Midbrain (tissue), 1 donor: ENCODE results near the gene EFCAB6.

Source experiments
- DNase-seq: peaks from one replicate; lab custom pipeline; 2025; lab: John Stamatoyannopoulos, UW

Gene EFCAB6

DNA sequence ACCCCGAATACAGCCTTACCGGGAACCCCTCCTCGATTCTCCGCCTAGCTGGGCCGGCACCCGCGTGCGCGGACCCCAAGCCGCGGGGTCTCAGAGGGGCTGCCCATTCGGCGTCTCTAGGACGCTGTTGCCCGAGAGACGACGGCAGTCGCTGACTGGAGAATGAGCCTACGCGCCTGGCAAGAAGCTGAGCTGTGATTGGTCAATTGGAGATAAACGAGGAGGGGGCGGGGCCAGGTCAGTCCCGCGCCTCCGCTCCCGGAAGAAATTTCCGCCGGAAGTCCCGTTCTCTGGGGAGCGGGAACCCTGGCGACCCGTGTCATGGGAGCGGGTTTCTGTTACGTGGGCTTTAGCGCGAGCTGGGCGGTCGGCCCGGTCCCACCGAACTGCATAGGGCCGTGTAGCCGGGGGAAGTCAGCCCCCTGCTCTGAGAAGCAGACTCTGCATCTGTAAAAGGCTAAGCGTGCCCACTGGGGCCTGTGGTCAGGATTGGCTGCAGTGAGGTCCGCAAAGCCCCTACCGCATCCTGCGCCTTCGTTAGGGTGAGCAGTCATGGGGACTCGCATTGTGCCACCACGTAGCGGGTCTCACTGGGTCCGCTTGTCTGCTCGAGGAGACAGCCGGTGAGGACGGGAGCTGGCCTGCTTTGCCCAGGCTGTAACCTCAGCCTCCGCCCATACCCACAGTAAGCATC lies at the start of gene EFCAB6:
EFCAB6 (minus strand) TSS at position 157 of the 694 bp plus-strand sequence. CDS start 29,987 bp downstream, outside the sequence.
- DNase-seq = peak; percentile 94

- no peak for DNase-seq
These were observed 49.4 kb upstream of the EFCAB6 start for GRCh38 chr22:43861529-43861928.

DNA sequence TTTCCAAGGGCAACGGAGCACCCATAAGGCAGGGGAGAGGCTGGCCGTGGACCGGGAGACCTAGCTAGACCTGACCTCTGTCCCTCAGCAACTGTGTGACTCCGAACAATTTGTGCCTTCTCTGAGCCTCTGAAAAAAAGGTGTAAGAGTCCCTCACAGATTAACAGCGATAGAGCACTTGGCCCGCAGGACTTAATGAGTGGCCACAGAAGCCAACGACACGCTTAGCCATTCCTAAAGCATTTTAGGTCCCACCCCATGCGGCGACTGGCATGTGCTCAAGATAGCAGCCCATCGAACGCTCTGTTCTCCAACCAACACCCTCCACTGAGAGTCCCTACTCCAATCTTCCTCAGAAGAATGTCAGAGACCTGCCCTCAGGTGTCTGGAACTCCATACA lies 48.7 kb upstream of the EFCAB6 start:
- DNase-seq = no peak

GRCh38 chr22:43860126-43860525 lies 48.0 kb upstream of the EFCAB6 start:
- no peak for DNase-seq

DNA sequence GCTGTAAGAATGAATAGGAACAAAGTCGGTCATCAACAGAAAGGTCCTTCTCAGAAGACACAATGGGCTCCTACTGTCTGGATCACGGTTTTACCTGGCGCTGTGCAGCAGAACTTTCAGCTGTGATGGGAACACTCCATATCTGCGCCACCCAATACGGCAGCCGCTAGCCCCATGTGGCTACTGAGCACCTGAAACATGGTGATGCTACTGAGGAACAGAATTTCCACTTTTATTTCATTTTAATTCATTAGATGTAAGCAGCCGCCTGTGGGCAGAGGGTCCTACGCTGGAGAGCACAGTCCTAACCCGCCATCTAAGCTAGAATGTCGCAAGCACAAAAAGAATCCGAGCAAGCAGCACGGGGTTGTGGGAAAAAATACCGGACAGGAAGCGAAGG lies 47.5 kb upstream of the EFCAB6 start:
- DNase-seq = no peak

DNA sequence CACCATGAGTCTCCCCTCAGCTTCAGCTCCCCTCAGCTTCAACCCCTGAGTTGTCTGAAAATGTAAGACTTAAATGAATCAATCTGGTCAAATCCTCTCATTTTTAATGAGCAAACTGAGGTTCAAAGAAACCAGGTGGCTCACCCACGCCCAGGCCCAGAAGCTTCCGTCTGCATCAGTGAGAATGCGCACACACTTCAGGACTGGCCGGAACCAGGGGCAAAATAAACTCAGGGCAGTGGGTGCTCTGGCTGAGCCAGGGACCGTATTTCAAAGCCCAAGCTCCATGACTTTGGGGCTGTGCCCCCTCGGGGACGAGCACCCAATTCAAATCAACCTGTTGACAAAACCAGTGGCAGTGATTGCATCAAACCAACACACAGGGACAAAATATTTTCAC lies 47.1 kb upstream of the EFCAB6 start:
- DNase-seq = no peak

DNA sequence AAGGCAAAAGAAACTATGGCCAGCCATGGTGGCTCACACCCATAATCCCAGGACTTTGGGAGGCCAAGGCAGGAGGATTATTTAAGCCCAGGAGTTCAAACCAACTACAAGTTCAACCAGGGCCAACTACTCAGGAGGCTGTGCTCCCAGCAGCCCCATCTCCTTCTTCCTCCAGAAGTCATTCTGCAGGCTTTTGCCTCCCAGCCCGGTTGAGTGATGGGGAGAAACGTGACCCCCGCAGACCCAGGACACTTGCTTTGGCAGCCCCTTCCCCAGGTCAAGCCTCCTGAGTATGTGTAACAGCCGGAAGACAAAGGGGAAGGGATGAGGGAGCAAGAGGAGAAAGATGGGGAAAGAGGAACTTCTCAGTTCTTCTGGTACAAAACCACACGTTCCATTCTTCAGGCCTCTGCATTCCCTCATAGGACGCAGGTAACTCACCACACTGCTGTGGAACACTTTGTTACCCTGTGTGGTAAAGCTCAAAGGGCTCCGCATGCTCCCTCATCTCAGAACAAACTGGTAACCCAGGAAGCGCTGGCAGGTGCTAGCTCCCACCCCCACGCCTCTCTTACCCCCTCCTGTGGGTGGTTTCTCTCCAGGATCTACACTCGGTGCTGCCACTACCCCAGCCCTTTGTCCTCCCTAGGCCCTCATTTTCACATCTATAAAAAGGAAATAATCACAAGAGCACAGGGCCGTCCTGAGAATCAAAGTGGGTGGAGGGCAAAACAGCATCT lies 46.2 kb upstream of the EFCAB6 start:
- DNase-seq = no peak

DNA sequence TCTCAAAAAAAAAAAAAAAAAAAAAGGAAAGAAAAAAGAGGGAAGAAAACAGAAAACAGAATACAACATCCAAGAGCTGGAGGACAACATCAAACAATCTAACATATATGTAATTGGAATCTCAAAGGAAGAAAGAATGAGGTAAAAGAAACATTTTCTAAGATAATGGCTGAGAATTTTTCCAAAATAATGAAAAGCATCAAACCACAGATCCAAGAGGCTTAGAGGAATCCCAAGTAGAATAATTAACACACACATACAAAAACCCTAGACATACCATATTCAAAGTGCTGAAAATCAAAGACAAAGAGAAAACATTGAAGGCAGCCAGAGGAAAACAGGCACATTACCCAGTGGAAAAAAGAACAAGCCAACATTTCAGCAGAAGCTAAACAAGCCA lies 45.3 kb upstream of the EFCAB6 start:
- DNase-seq = no peak

DNA sequence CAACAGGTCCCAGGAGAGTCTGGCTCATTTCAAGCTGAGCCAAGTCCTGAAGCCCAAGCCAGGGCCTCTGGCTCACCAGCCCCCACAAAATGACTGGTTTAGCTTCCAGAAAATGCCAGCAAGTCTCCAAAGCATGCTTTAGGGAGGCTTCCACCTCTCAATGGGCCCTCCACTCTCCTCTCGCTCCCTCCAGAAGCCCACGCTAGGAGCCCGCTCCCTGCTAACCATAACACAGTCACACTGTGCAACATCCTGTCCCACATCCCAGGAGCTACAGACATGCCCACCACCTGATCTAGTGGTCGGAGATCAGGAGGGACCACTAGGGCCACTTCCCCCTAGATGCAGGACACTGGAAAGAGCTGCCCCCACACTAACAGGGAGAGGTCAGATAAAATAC lies 43.3 kb upstream of the EFCAB6 start:
- DNase-seq = no peak

DNA sequence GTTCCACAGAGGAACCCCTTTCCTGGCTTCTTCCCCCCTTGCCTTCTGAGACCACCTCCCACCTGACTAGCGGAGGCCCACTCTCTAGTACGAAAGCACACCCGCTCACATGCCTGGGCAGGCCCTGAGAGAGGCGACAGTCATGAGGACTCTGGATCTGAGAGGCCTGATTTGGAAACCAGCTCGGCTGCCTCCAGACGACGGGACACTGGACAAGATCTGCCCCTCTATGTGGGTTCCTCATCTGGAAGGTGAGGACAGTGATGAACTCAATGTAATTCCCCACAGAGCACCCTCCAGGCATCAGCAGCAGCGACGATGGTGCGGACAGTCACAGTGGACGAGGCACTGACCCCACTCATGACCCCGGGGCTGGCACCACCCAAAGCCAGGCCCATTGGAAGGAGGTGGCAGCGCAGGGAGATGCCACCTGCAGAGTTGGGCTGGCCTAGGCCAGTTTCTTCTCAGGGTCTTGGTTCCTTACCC lies 42.7 kb upstream of the EFCAB6 start:
- DNase-seq = no peak

DNA sequence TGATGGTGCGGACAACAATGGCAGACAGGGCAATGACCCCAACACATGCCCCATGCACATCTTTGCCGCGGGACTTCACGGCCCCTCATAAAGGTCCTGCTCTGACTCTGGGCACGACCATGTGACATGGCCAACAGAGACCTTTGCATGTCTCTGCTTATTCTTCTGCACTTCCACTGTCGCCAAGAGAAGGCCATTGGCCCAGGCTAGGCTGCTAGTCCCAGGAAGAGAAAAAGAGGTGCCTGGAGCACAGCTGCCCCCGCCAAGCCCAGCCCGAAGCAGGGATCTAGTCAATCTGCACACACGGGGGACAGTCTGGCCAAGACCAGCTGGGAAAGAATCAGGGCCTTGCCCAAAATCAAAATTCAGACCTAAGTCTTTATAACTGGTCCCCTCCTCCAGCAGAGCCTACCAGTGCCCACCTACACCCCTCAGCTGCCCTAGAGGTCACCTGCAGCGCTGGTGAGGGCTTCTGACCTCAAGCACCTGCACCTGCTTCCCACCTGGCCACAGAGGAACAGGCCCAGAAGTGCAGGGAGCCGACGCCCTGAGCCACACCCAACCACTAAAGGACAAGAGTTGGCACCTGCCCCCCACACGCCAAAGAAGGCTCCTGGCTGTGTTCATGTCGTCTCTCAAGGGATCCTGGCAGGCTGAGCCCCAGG lies 42.1 kb upstream of the EFCAB6 start:
- no peak for DNase-seq

- DNase-seq = no peak
These were observed 41.3 kb upstream of the EFCAB6 start for GRCh38 chr22:43853328-43853931.

DNA sequence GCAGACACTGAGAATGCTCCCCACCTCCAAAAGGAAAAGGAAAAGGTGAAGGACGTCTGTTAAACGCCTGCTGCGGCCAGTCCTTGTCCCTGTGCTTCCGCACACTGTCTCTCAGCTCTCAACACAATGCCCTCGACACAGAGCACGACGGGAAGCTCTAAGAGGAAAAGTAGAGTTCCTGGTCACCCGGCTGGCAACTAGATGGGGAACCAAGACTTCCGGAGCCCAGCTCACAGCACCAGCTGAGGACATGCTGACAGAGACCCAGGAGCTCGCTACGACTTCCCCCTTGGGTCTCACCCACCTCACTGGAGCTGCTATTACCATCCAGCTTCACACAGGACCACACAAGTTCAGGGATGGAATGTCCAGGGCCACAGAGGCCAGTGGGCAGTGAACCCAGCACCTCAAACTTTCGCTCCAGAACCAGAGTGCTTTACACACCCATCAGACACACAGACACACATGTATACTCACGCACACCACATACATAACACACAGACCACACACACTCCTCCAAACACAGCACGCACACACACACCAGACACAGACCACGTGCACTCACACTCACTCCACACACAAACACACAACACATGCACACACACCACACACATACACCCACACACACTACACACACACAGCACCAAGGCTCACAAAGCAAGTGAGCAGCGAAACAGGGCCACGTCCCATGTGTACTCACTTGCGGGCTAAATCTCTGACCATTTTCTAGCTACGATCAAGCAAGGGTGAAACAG lies 40.6 kb upstream of the EFCAB6 start:
- peak; percentile 9 for DNase-seq

DNA sequence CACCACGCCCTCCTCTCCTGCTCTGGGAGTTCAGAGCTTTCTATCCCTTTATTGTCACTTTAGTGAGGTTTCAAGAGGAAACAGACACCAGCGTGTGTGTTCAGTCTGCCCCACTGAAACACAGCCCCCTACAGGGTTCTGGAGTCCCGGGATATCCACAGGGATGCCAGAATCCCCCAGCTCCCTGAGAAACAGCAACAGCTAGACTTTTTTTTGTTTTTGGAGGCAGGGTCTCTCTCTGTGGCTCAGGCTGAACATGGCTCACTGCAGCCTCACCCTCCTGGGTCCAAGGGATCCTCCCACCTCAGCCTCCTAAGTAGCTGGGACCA lies 39.8 kb upstream of the EFCAB6 start:
- DNase-seq = no peak

GRCh38 chr22:43851058-43851978 lies 39.2 kb upstream of the EFCAB6 start:
- DNase-seq = no peak

DNA sequence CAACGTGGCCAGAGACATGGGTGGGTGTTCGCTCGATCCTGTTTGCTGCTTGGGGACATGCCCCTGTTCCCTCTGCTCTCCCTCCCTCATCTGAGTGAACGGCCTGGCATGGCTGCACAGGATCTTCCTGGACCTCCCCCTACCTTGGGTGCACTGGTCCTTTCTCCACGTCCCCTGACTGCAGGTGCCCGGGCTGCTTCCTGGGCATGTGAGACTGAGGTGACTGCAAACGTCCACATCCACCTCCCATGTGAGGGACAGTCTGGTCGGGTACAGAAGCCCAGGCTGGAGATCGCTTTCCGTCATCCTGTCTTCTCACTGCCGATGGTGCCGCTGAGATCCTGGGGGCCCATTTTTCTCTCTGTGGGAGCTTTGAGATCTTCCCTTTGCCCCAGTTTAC lies 38.4 kb upstream of the EFCAB6 start:
- DNase-seq = no peak

GRCh38 chr22:43849731-43850130 lies 37.6 kb upstream of the EFCAB6 start:
- no peak for DNase-seq

GRCh38 chr22:43848366-43849171 lies 36.5 kb upstream of the EFCAB6 start:
- no peak for DNase-seq

- no peak for DNase-seq
These were observed 35.5 kb upstream of the EFCAB6 start for GRCh38 chr22:43847376-43848289.
